Neural cell (in vitro differentiated cells): ENCODE results near the gene SYTL5. TPM values are rescaled to one million over a fixed set of nuclear protein-coding genes. Genes with fewer than 3 reads are reported as not detected.

ENCODE experiments used
- H2AFZ ChIP-seq: fragments of 200-600, 300-800 bp; sonication (generic), shearing (Covaris generic); 2 replicates; pipeline ENCODE4 v1.6.0; 2014; ENCODE audit warnings: low read depth, mild to moderate bottlenecking, antibody characterized with exemption, low read length, moderate library complexity
- H3F3A ChIP-seq: fragments of 200-600 bp; shearing (Covaris generic); 2 replicates; pipeline ENCODE4 v1.6.1; 2016; ENCODE audit warnings: mild to moderate bottlenecking, moderate library complexity, mixed read lengths, antibody characterized with exemption, low read length; ENCODE audit not compliant: insufficient read depth, poor library complexity, severe bottlenecking
- H3K27ac ChIP-seq: fragments of 200-600, 300-800 bp; sonication (generic), shearing (Covaris generic); 2 replicates; pipeline ENCODE4 v1.5.1; 2014; ENCODE audit warnings: mild to moderate bottlenecking, low read length, moderate library complexity
- H3K27me3 ChIP-seq: fragments of 300-800, 200-600 bp; sonication (generic), shearing (Covaris generic); 2 replicates; pipeline ENCODE4 v1.6.0; 2014; ENCODE audit warnings: mild to moderate bottlenecking, low read depth, low read length, moderate library complexity; ENCODE audit not compliant: insufficient read depth
- H3K36me3 ChIP-seq: fragments of 300-800, 200-600 bp; sonication (generic), shearing (Covaris generic); 2 replicates; pipeline ENCODE4 v1.5.1; 2014; ENCODE audit warnings: mild to moderate bottlenecking, antibody characterized with exemption, low read length, moderate library complexity; ENCODE audit not compliant: insufficient read depth
- H3K4me2 ChIP-seq: fragments of 300-800, 200-600 bp; sonication (generic), shearing (Covaris generic); 2 replicates; pipeline ENCODE4 v1.6.0; 2014; ENCODE audit warnings: mild to moderate bottlenecking, low read length
- H3K4me3 ChIP-seq: fragments of 300-800, 200-600 bp; sonication (generic), shearing (Covaris generic); 2 replicates; pipeline ENCODE4 v1.5.1; 2014; ENCODE audit warnings: mild to moderate bottlenecking, low read length, moderate library complexity
- H3K79me2 ChIP-seq: fragments of 200-600 bp; shearing (Covaris generic); replicated peaks from 2 replicates; pipeline ENCODE4 v1.6.0; 2014; ENCODE audit warnings: mild to moderate bottlenecking, low read length, moderate library complexity; ENCODE audit not compliant: insufficient read depth
- H3K9ac ChIP-seq: fragments of 300-800, 200-600 bp; sonication (generic), shearing (Covaris generic); 2 replicates; pipeline ENCODE4 v1.6.1; 2016; ENCODE audit warnings: mild to moderate bottlenecking, low read length, mixed read lengths
- H3K9me2 ChIP-seq: fragments of 200-600 bp; shearing (Covaris generic); 2 replicates; pipeline ENCODE4 v1.6.1; 2016; ENCODE audit warnings: mild to moderate bottlenecking, low read length, mixed read lengths; ENCODE audit not compliant: insufficient read depth
- H3K9me3 ChIP-seq: fragments of 200-600, 300-800 bp; sonication (generic), shearing (Covaris generic); 2 replicates; pipeline ENCODE4 v1.6.1; 2016; ENCODE audit warnings: mild to moderate bottlenecking, mixed run types, low read length, moderate library complexity, mixed read lengths
- H4K20me1 ChIP-seq: fragments of 200-600 bp; shearing (Covaris generic); 2 replicates; pipeline ENCODE4 v1.6.1; 2016; ENCODE audit warnings: mild to moderate bottlenecking, mixed run types; ENCODE audit not compliant: insufficient read depth
- EP300 ChIP-seq: fragments of 450-650 bp; conservative IDR thresholded peaks from 2 replicates; pipeline ENCODE4 v1.6.1; 2014; ENCODE audit warnings: antibody characterized with exemption, mild to moderate bottlenecking, moderate library complexity; ENCODE audit not compliant: poor library complexity, severe bottlenecking
- EZH2 ChIP-seq: fragments of 200-600, 300-800 bp; shearing (Covaris generic), sonication (generic); IDR thresholded peaks from 2 replicates; pipeline ENCODE4 v1.6.1; 2014; ENCODE audit warnings: antibody characterized with exemption, low read length, borderline replicate concordance, mild to moderate bottlenecking; ENCODE audit not compliant: insufficient read depth, poor library complexity, severe bottlenecking
- MXI1 ChIP-seq: fragments of 450-650 bp; conservative IDR thresholded peaks from 2 replicates; pipeline ENCODE4 v1.6.1; 2014; ENCODE audit warnings: antibody characterized with exemption, mild to moderate bottlenecking; ENCODE audit not compliant: poor library complexity, severe bottlenecking
- POLR2AphosphoS5 ChIP-seq: IDR thresholded peaks from 2 replicates; pipeline ENCODE4 v1.6.1; 2012
- RAD21 ChIP-seq: fragments of 450-650 bp; conservative IDR thresholded peaks from 2 replicates; pipeline ENCODE4 v1.6.1; 2014; ENCODE audit warnings: antibody characterized with exemption, mild to moderate bottlenecking, moderate library complexity
- SMC3 ChIP-seq: fragments of 450-650 bp; conservative IDR thresholded peaks from 2 replicates; pipeline ENCODE4 v1.6.1; 2014; ENCODE audit warnings: antibody characterized with exemption, mild to moderate bottlenecking, moderate library complexity; ENCODE audit not compliant: poor library complexity
- TAF1 ChIP-seq: IDR thresholded peaks from 2 replicates; pipeline ENCODE4 v1.6.1; 2012; ENCODE audit warnings: low read depth
- polyA plus RNA-seq: library from polyadenylated mRNA; depleted of rRNA; stranded (reverse); fragments of >200 nt; gene quantifications from 2 replicates; pipeline ENCODE4 v1.2.3, GENCODE V29; 2014
- TF ChIP-seq, protein P1 (sequence below): fragments of 450-650 bp; IDR thresholded peaks from 2 replicates; pipeline ENCODE4 v1.5.1; 2014; ENCODE audit warnings: antibody characterized with exemption, mild to moderate bottlenecking, moderate library complexity; ENCODE audit not compliant: poor library complexity, severe bottlenecking
- TF ChIP-seq, protein P2 (sequence below): IDR thresholded peaks from 2 replicates; pipeline ENCODE4 v1.6.1; 2012; ENCODE audit warnings: borderline replicate concordance

SYTL5 gene
- polyA plus RNA-seq, 1 donor from 2014 or later = 1.0 TPM

DNA sequence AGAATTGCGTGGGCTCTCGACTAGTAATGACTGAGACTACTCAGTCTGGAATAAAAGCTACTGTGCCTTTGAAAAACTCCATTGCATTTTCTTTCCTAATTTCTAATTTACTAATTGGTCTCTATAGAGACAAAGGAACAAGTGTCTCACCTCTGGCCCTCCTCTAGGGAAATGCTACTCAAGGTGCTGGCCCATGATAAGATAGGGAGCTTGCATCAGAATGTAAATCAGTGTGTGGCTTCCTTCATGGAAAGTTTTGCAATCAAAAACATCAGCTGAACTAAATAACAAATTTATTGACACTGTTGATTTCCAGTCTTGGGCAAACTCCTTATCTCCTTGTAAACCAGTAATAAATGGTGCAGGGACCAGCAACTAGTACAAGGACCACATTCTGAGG, 132.5 kb downstream of the SYTL5 start:
- H2AFZ ChIP-seq = no peak overlapping the region
- no peaks in the 10 kb centered on the region for H3K36me3 ChIP-seq
- H3K79me2 ChIP-seq = no peaks in the 10 kb centered on the region
- no peak overlapping the region for H3K9ac ChIP-seq
- H3K9me2 ChIP-seq = no peaks in the 10 kb centered on the region
- H3K4me3 ChIP-seq = no peak overlapping the region
- TF ChIP-seq POLR2AphosphoS5 (no peak), EP300 (no peak), EZH2 (no peak)
- H4K20me1 ChIP-seq = no peaks in the 10 kb centered on the region
- H3F3A ChIP-seq = no peaks in the 10 kb centered on the region
- H3K4me2 ChIP-seq = no peak overlapping the region
- H3K27ac ChIP-seq = no peak overlapping the region
- H3K9me3 ChIP-seq = no peaks in the 10 kb centered on the region
- H3K27me3 ChIP-seq = no peaks in the 10 kb centered on the region

DNA sequence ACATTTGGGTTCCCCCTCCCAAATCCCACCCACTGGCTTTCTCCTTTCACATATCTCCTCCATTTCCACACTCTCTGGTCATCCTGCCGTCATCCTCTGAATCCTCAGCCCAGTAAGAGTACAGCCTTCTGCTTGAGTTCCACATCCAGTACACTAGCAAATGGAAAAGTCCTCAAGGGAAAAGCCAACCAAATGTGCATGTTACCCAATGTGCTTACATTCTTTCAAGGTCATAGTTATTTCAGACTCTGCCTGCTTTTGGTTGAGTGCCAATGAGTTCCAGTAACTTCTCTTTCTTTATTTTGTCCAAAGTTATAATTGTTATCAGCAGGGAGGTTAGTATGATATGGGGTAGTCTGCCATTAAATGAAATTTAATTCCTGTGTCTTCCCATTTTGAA, 136.3 kb downstream of the SYTL5 start:
- H3K9ac ChIP-seq = no peak overlapping the region
- no peak overlapping the region for H3K27ac ChIP-seq
- H4K20me1 ChIP-seq = no peaks in the 10 kb centered on the region
- H3K27me3 ChIP-seq = no peaks in the 10 kb centered on the region
- no peaks in the 10 kb centered on the region for H3K79me2 ChIP-seq
- no peak overlapping the region for H3K4me3 ChIP-seq
- no peak overlapping the region for H3K4me2 ChIP-seq
- no peak overlapping the region for H2AFZ ChIP-seq
- no peaks in the 10 kb centered on the region for H3K9me2 ChIP-seq
- H3F3A ChIP-seq = no peaks in the 10 kb centered on the region
- no peak for TF ChIP-seq SMC3
- no peak for TF ChIP-seq POLR2AphosphoS5
- TF ChIP-seq, protein P1, sequence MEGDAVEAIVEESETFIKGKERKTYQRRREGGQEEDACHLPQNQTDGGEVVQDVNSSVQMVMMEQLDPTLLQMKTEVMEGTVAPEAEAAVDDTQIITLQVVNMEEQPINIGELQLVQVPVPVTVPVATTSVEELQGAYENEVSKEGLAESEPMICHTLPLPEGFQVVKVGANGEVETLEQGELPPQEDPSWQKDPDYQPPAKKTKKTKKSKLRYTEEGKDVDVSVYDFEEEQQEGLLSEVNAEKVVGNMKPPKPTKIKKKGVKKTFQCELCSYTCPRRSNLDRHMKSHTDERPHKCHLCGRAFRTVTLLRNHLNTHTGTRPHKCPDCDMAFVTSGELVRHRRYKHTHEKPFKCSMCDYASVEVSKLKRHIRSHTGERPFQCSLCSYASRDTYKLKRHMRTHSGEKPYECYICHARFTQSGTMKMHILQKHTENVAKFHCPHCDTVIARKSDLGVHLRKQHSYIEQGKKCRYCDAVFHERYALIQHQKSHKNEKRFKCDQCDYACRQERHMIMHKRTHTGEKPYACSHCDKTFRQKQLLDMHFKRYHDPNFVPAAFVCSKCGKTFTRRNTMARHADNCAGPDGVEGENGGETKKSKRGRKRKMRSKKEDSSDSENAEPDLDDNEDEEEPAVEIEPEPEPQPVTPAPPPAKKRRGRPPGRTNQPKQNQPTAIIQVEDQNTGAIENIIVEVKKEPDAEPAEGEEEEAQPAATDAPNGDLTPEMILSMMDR = no peak
- TF ChIP-seq, protein P2, sequence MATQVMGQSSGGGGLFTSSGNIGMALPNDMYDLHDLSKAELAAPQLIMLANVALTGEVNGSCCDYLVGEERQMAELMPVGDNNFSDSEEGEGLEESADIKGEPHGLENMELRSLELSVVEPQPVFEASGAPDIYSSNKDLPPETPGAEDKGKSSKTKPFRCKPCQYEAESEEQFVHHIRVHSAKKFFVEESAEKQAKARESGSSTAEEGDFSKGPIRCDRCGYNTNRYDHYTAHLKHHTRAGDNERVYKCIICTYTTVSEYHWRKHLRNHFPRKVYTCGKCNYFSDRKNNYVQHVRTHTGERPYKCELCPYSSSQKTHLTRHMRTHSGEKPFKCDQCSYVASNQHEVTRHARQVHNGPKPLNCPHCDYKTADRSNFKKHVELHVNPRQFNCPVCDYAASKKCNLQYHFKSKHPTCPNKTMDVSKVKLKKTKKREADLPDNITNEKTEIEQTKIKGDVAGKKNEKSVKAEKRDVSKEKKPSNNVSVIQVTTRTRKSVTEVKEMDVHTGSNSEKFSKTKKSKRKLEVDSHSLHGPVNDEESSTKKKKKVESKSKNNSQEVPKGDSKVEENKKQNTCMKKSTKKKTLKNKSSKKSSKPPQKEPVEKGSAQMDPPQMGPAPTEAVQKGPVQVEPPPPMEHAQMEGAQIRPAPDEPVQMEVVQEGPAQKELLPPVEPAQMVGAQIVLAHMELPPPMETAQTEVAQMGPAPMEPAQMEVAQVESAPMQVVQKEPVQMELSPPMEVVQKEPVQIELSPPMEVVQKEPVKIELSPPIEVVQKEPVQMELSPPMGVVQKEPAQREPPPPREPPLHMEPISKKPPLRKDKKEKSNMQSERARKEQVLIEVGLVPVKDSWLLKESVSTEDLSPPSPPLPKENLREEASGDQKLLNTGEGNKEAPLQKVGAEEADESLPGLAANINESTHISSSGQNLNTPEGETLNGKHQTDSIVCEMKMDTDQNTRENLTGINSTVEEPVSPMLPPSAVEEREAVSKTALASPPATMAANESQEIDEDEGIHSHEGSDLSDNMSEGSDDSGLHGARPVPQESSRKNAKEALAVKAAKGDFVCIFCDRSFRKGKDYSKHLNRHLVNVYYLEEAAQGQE = no peak
- TF ChIP-seq MXI1 = no peak
- no peak for TF ChIP-seq RAD21
- TF ChIP-seq EZH2 = no peak
- no peak for TF ChIP-seq TAF1
- no peak for TF ChIP-seq EP300
- H3K9me3 ChIP-seq = no peaks in the 10 kb centered on the region
- H3K36me3 ChIP-seq = no peaks in the 10 kb centered on the region

DNA sequence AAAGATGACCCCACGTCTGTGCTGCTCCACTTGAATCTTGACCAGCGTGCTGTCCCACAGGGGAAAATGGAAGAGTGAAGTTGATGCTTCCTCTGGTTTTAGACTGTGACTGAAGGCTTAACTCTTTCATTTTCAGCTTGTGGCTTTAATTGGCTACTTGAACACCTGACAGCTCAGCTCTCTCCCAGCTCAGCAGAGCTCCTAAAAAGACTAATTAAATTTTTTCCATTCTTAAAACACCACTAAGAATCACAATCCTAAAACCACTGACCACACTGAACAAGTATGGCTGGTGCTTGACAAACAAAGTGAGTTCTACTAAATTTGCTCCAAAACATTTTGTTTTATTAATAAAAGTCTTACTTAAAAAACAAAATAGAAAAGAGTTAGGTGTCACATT, 142.7 kb downstream of the SYTL5 start:
- Histone ChIP-seq H3K9ac (no peak overlapping the region), H4K20me1 (no peaks in the 10 kb centered on the region), H3K36me3 (no peaks in the 10 kb centered on the region), H3F3A (no peaks in the 10 kb centered on the region), H3K27me3 (no peaks in the 10 kb centered on the region), H3K4me3 (no peak overlapping the region), H3K9me2 (no peaks in the 10 kb centered on the region), H3K79me2 (no peaks in the 10 kb centered on the region), H3K4me2 (no peak overlapping the region), H3K9me3 (no peaks in the 10 kb centered on the region), H3K27ac (no peak overlapping the region), H2AFZ (no peak overlapping the region)
- TF ChIP-seq EZH2 (no peak), POLR2AphosphoS5 (no peak), EP300 (no peak), TAF1 (no peak), RAD21 (no peak), SMC3 (no peak), MXI1 (no peak)
- TF ChIP-seq, protein P1 = no peak
- TF ChIP-seq, protein P2 = no peak
